ENCODE data around the gene ACMSD. TPM values are rescaled to one million over a fixed set of nuclear protein-coding genes. Genes with fewer than 3 reads are reported as not detected.
"Not testable (repeated sequence)": the region's sequence is repeated elsewhere in the genome, so short reads cannot be mapped to it uniquely, and the experiment has no call there.

Gene ACMSD
- total RNA-seq, 1 donor from 2014 or later = not detected

GRCh38 chr2:134892282-134893035 lies 54.0 kb downstream of the ACMSD start:
- Mint-ChIP-seq H3K9me3 (no peaks in the 10 kb centered on the region), H3K4me1 (ENCODE audit: low read depth) (no peaks in the 10 kb centered on the region), H3K36me3 (ENCODE audit: low read depth) (no peaks in the 10 kb centered on the region), H3K27me3 (ENCODE audit: low read depth) (peaks cover 32% of the 10 kb centered on the region), H3K4me3 (ENCODE audit: low read depth) (no peak overlapping the region), H3K27ac (no peak overlapping the region)
- intact Hi-C loops (cut with micrococcal nuclease) = loop anchor here (10.0 kb wide), 1 partner anchor 108 kb away; no protein-coding TSS in a partner anchor
- DNase-seq (ENCODE audit: low spot score) = no peak

GRCh38 chr2:134897932-134898331 lies 59.5 kb downstream of the ACMSD start:
- Mint-ChIP-seq H3K9me3 (no peaks in the 10 kb centered on the region), H3K27me3 (ENCODE audit: low read depth) (peaks cover 27% of the 10 kb centered on the region), H3K4me3 (ENCODE audit: low read depth) (no peak overlapping the region), H3K27ac (no peak overlapping the region), H3K4me1 (ENCODE audit: low read depth) (no peaks in the 10 kb centered on the region), H3K36me3 (ENCODE audit: low read depth) (no peaks in the 10 kb centered on the region)
- intact Hi-C loops (cut with micrococcal nuclease) = loop anchor here (1.0 to 10.0 kb wide), 3 partner anchors 113 to 781 kb away; no protein-coding TSS in a partner anchor
- no peak for DNase-seq (ENCODE audit: low spot score)

GRCh38 chr2:134899204-134899603 lies 60.8 kb downstream of the ACMSD start:
- no peaks in the 10 kb centered on the region for H3K4me1 Mint-ChIP-seq (ENCODE audit: low read depth)
- DNase-seq (ENCODE audit: low spot score) = no peak
- intact Hi-C loops (cut with micrococcal nuclease) = loop anchor here (5.0 to 10.0 kb wide), 2 partner anchors 114 to 782 kb away; no protein-coding TSS in a partner anchor
- no peak overlapping the region for H3K4me3 Mint-ChIP-seq (ENCODE audit: low read depth)
- no peak overlapping the region for H3K27ac Mint-ChIP-seq
- H3K27me3 Mint-ChIP-seq (ENCODE audit: low read depth) = peaks cover 31% of the 10 kb centered on the region
- H3K36me3 Mint-ChIP-seq (ENCODE audit: low read depth) = no peaks in the 10 kb centered on the region
- no peaks in the 10 kb centered on the region for H3K9me3 Mint-ChIP-seq

GRCh38 chr2:134900151-134900550 lies 61.7 kb downstream of the ACMSD start:
- Mint-ChIP-seq H3K4me3 (ENCODE audit: low read depth) (no peak overlapping the region), H3K9me3 (no peaks in the 10 kb centered on the region), H3K36me3 (ENCODE audit: low read depth) (no peaks in the 10 kb centered on the region), H3K27me3 (ENCODE audit: low read depth) (peaks cover 30% of the 10 kb centered on the region), H3K4me1 (ENCODE audit: low read depth) (no peaks in the 10 kb centered on the region), H3K27ac (no peak overlapping the region)
- DNase-seq (ENCODE audit: low spot score) = no peak
- intact Hi-C loops (cut with micrococcal nuclease) = no loop called here

GRCh38 chr2:134903701-134904100 lies 65.3 kb downstream of the ACMSD start:
- peaks cover 11% of the 10 kb centered on the region for H3K4me1 Mint-ChIP-seq (ENCODE audit: low read depth)
- H3K27me3 Mint-ChIP-seq (ENCODE audit: low read depth) = peaks cover 23% of the 10 kb centered on the region
- H3K4me3 Mint-ChIP-seq (ENCODE audit: low read depth); DNase-seq (ENCODE audit: low spot score); H3K9me3 Mint-ChIP-seq; H3K27ac Mint-ChIP-seq; intact Hi-C loops (cut with micrococcal nuclease); H3K36me3 Mint-ChIP-seq (ENCODE audit: low read depth): not testable (repeated sequence)

- peaks cover 17% of the 10 kb centered on the region for H3K27me3 Mint-ChIP-seq (ENCODE audit: low read depth)
- no peak overlapping the region for H3K4me3 Mint-ChIP-seq (ENCODE audit: low read depth)
- H3K27ac Mint-ChIP-seq = no peak overlapping the region
- H3K36me3 Mint-ChIP-seq (ENCODE audit: low read depth) = no peaks in the 10 kb centered on the region
- intact Hi-C loops (cut with micrococcal nuclease) = no loop called here
- DNase-seq (ENCODE audit: low spot score) = no peak
- peaks cover 4% of the 10 kb centered on the region for H3K9me3 Mint-ChIP-seq
- peaks cover 11% of the 10 kb centered on the region for H3K4me1 Mint-ChIP-seq (ENCODE audit: low read depth)
These were observed 66.8 kb downstream of the ACMSD start for GRCh38 chr2:134905168-134905567.

- no peak overlapping the region for H3K27ac Mint-ChIP-seq
- no peaks in the 10 kb centered on the region for H3K36me3 Mint-ChIP-seq (ENCODE audit: low read depth)
- intact Hi-C loops (cut with micrococcal nuclease) = no loop called here
- H3K9me3 Mint-ChIP-seq = peaks cover 4% of the 10 kb centered on the region
- peaks cover 11% of the 10 kb centered on the region for H3K4me1 Mint-ChIP-seq (ENCODE audit: low read depth)
- H3K27me3 Mint-ChIP-seq (ENCODE audit: low read depth) = peaks cover 15% of the 10 kb centered on the region
- no peak overlapping the region for H3K4me3 Mint-ChIP-seq (ENCODE audit: low read depth)
- no peak for DNase-seq (ENCODE audit: low spot score)
These were observed 68.3 kb downstream of the ACMSD start for GRCh38 chr2:134906726-134907125.

GRCh38 chr2:134907441-134908116 lies 69.2 kb downstream of the ACMSD start:
- H3K4me3 Mint-ChIP-seq (ENCODE audit: low read depth); intact Hi-C loops (cut with micrococcal nuclease): not testable (repeated sequence)

GRCh38 chr2:134910763-134911399 lies 72.5 kb downstream of the ACMSD start:
- Mint-ChIP-seq H3K27ac (no peak overlapping the region), H3K4me1 (ENCODE audit: low read depth) (peaks cover 11% of the 10 kb centered on the region)
- intact Hi-C loops (cut with micrococcal nuclease) = no loop called here

More at GRCh38 chr2:134907441-134908116, 69.2 kb downstream of the ACMSD start:
- not testable (repeated sequence) for H3K27ac Mint-ChIP-seq; H3K9me3 Mint-ChIP-seq; H3K36me3 Mint-ChIP-seq (ENCODE audit: low read depth); DNase-seq (ENCODE audit: low spot score)
- H3K27me3 Mint-ChIP-seq (ENCODE audit: low read depth) = peaks cover 15% of the 10 kb centered on the region
- peaks cover 11% of the 10 kb centered on the region for H3K4me1 Mint-ChIP-seq (ENCODE audit: low read depth)

GRCh38 chr2:134911400-134911785 lies 73.0 kb downstream of the ACMSD start:
- DNase-seq (ENCODE audit: low spot score) = no peak
- Mint-ChIP-seq H3K27me3 (ENCODE audit: low read depth) (peaks cover 10% of the 10 kb centered on the region), H3K9me3 (peaks cover 15% of the 10 kb centered on the region), H3K4me1 (ENCODE audit: low read depth) (peaks cover 8% of the 10 kb centered on the region), H3K4me3 (ENCODE audit: low read depth) (no peak overlapping the region), H3K27ac (no peak overlapping the region), H3K36me3 (ENCODE audit: low read depth) (peaks cover 2% of the 10 kb centered on the region)
- intact Hi-C loops (cut with micrococcal nuclease) = no loop called here

More at GRCh38 chr2:134910763-134911399, 72.5 kb downstream of the ACMSD start:
- Mint-ChIP-seq H3K27me3 (ENCODE audit: low read depth) (peaks cover 10% of the 10 kb centered on the region), H3K36me3 (ENCODE audit: low read depth) (peaks cover 2% of the 10 kb centered on the region), H3K4me3 (ENCODE audit: low read depth) (no peak overlapping the region), H3K9me3 (peaks cover 15% of the 10 kb centered on the region)
- no peak for DNase-seq (ENCODE audit: low spot score)

GRCh38 chr2:134912361-134912760 lies 73.9 kb downstream of the ACMSD start:
- DNase-seq (ENCODE audit: low spot score) = no peak
- Mint-ChIP-seq H3K9me3 (peaks cover 15% of the 10 kb centered on the region), H3K36me3 (ENCODE audit: low read depth) (peaks cover 2% of the 10 kb centered on the region), H3K4me3 (ENCODE audit: low read depth) (no peak overlapping the region), H3K27me3 (ENCODE audit: low read depth) (peaks cover 10% of the 10 kb centered on the region), H3K4me1 (ENCODE audit: low read depth) (peaks cover 8% of the 10 kb centered on the region), H3K27ac (no peak overlapping the region)
- intact Hi-C loops (cut with micrococcal nuclease) = no loop called here

GRCh38 chr2:134917360-134917865 lies 79.0 kb downstream of the ACMSD start:
- Mint-ChIP-seq H3K9me3 (peaks cover 7% of the 10 kb centered on the region), H3K27me3 (ENCODE audit: low read depth) (peaks cover 6% of the 10 kb centered on the region), H3K36me3 (ENCODE audit: low read depth) (peaks cover 20% of the 10 kb centered on the region), H3K4me3 (ENCODE audit: low read depth) (peak overlapping the region; percentile 99), H3K4me1 (ENCODE audit: low read depth) (peaks cover 14% of the 10 kb centered on the region), H3K27ac (peak overlapping the region; percentile 98)
- no peak for DNase-seq (ENCODE audit: low spot score)
- intact Hi-C loops (cut with micrococcal nuclease) = loop anchor here (5.0 kb wide), 1 partner anchor 1200 kb away; the partner anchor contains the start of gene CXCR4

Data from activated T-helper 2 cell treated with anti-CD3 and anti-CD28 coated beads, Interferon-gamma antibody, Interleukin-2, Interleukin-4, amounts not matched to agents 10 μg/mL and 5 μg/mL and 100 μg/mL, durations not matched to agents 14 hours and 24 hours and 36 hours (primary cell).